GM12801 (cell line): Measurements from ENCODE around the gene ABCA12.

Experiments
- TF ChIP-seq, protein P1 (sequence below): IDR thresholded peaks from one replicate; pipeline ENCODE4 v1.5.1; 2011; ENCODE audit warnings: control low read depth; ENCODE audit not compliant: insufficient read length; ENCODE audit errors: extremely low read depth

ABCA12 gene

DNA sequence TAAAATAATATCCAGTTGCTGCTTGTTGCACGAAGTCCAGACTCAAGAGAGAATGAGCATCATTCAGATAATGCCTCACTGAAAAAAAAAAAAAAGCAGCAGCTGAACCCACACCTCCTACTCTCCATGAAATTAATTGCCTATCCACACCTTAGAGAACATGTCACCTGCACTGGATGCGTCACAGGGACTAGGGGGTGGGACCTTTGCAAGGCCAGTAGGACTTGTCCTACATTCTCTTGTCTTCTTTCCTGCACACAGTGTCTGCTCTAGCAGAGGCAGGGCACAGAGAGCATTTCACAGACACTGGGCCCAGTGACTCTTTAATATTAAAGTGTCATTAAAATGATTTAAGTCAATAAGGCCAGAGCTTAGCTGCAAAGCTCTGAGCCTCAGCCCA is at the start of gene ABCA12:
ABCA12 (minus strand) TSS at position 148 of the 400 bp plus-strand sequence. CDS start 418 bp downstream, outside the sequence.
- TF ChIP-seq, protein P1, sequence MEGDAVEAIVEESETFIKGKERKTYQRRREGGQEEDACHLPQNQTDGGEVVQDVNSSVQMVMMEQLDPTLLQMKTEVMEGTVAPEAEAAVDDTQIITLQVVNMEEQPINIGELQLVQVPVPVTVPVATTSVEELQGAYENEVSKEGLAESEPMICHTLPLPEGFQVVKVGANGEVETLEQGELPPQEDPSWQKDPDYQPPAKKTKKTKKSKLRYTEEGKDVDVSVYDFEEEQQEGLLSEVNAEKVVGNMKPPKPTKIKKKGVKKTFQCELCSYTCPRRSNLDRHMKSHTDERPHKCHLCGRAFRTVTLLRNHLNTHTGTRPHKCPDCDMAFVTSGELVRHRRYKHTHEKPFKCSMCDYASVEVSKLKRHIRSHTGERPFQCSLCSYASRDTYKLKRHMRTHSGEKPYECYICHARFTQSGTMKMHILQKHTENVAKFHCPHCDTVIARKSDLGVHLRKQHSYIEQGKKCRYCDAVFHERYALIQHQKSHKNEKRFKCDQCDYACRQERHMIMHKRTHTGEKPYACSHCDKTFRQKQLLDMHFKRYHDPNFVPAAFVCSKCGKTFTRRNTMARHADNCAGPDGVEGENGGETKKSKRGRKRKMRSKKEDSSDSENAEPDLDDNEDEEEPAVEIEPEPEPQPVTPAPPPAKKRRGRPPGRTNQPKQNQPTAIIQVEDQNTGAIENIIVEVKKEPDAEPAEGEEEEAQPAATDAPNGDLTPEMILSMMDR = no peak

GRCh38 chr2:215188078-215188477 is 49.7 kb upstream of the ABCA12 start:
- TF ChIP-seq, protein P1 = no peak

- TF ChIP-seq, protein P1 = no peak
These were observed 47.6 kb upstream of the ABCA12 start for GRCh38 chr2:215186021-215186420.

GRCh38 chr2:215178121-215178520 is 39.7 kb upstream of the ABCA12 start:
- TF ChIP-seq, protein P1 = no peak

DNA sequence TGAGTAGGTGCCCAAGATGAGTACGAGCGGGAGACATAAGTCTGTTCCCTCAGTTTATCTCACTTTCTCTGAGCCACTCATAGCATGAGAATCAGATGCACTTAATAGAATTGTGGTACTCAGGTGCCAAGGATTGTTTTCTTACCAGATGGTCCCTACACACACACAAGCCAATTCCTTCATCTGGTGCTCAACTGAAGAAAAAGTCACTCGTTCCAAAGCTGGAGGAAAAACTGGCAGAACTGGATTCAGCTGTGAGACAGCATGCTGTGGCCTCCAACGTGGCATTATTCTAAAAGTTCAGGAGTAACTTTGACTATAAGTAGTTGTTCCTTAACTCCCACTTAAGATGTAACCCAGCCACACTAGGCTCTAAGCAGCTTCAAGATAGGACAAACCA is 33.4 kb upstream of the ABCA12 start:
- TF ChIP-seq, protein P1 = no peak

DNA sequence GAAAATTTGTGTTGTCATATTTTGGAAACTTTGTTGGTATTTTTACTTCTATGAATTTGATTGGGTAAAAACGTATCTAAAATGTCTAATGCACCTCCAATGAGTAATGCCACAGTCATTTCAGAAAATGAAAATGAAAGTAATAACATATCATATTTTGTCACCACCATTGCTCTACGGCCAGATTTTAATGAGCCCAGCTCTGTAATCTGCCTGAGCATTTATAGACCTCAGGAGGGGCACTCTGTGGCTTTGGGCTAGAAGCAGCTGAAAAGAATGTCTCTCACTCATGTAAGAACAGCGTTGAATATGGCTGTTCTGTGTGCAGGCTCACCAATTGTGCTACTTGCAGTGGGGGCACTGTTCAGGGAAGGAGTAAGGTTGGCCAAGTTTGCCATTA is 32.7 kb upstream of the ABCA12 start:
- TF ChIP-seq, protein P1 = no peak

GRCh38 chr2:215161301-215161829 is 22.9 kb upstream of the ABCA12 start:
- TF ChIP-seq, protein P1 = no peak
